Psoas muscle (tissue), 8 donors: ENCODE measurements around the gene SUCLG1. TPM values are rescaled to one million over a fixed set of nuclear protein-coding genes. Genes with fewer than 3 reads are reported as not detected.

ENCODE experiments used
- ATAC-seq, 4 donors: fragments of 200-7000 bp; cut with Tn5 transposase; one replicate each; pipeline ENCODE4 v1.9.1; 2020; ENCODE audit warnings: moderate library complexity in 3 of 4, mild to moderate bottlenecking in 2 of 4
- DNase-seq, 2 donors: peaks; one replicate each; pipeline ENCODE4 v3.0.0-alpha.2; 2020
- H3K27ac ChIP-seq: fragments of 200-600 bp; one replicate; pipeline ENCODE4 v1.8.0; 2022
- H3K27me3 ChIP-seq, 3 donors: fragments of 200-600 bp in 1 of 3; one replicate each; pipeline versions ENCODE4 v1.6.1 to v1.8.0; 2013 to 2022; ENCODE audit warnings: low read length in 2 of 3, mild to moderate bottlenecking in 2 of 3, moderate library complexity in 1 of 3; ENCODE audit not compliant: insufficient read depth in 3 of 3
- H3K36me3 ChIP-seq, 2 donors: fragments of 200-600 bp in 1 of 2; one replicate each; pipeline versions ENCODE4 v1.6.1 to v1.8.0; 2013 to 2022; ENCODE audit warnings: low read depth in 1 of 2, mild to moderate bottlenecking in 1 of 2, moderate library complexity in 1 of 2; ENCODE audit not compliant: insufficient read depth in 1 of 2
- H3K4me1 ChIP-seq: fragments of 200-600 bp; one replicate; pipeline ENCODE4 v1.8.0; 2022
- H3K4me3 ChIP-seq: fragments of 200-600 bp; one replicate; pipeline ENCODE4 v1.8.0; 2022; ENCODE audit warnings: mild to moderate bottlenecking
- H3K9me3 ChIP-seq: fragments of 200-600 bp; one replicate; pipeline ENCODE4 v1.8.0; 2022
- CTCF ChIP-seq: fragments of 200-600 bp; IDR thresholded peaks from one replicate; pipeline ENCODE4 v1.8.0; 2022; ENCODE audit warnings: antibody characterized with exemption
- WGBS, 3 donors: extraction: QIAGEN DNeasy Blood & Tissue Kit; methylation state at CpG; one replicate each; pipeline versions ENCODE4 v1.1.6 to v1.1.7; 2013; 5-methylcytosine and 5-hydroxymethylcytosine counted together
- intact Hi-C, 2 donors: fragments of 100-400 bp; cut with DNase I; formaldehyde crosslinking; loops; one replicate each; pipeline versions ENCODE4 v1.11.0 to v1.14.2; 2022
- polyA plus RNA-seq, 3 donors: library from polyadenylated mRNA; stranded (reverse); fragments of 200-250 nt; gene quantifications; one replicate each; pipeline ENCODE4 v1.2.3, GENCODE V29; 2013
- total RNA-seq, 4 donors: library from RNA; stranded (reverse); fragmentation: NEBNext Ultra II Directional in 2 of 4; extraction: Animal tissue kit (Norgen Biotek cat#: 25700) in 2 of 4; gene quantifications; one replicate each; pipeline versions ENCODE4 v1.2.1 to v1.2.4, GENCODE V29; 2021 to 2023
- donor health status: healthy with polysubstance abuse.
- donor health status: DM: no; HTN: no; CAD: no; lungs with moderate emphysema.
- donor health status: Bipolar disorder and iron deficiency.
- donor health status: healthy.
- donor health status: DM: yes; HTN: yes; CAD: no.
- donor health status: DM: no; HTN: no; CAD: no.
- donor health status: DM: no; HTN: no; CAD: no.
- donor health status: DM: yes; HTN: yes; CAD: no.

SUCLG1 gene
- total and polyA plus RNA-seq, 7 donors: 112 to 184 (median 164) TPM

GRCh38 chr2:84383271-84383670, 75.8 kb downstream of the SUCLG1 start:
- no peak overlapping the region for H3K4me3 ChIP-seq
- H3K36me3 ChIP-seq: no peaks in the 10 kb centered on the region
- TF ChIP-seq CTCF: no peak
- 61 to 66% (median 66%) methylated on average over 2 of the region's 2 CpGs for WGBS, 3 donors
- ATAC-seq (no peak), DNase-seq (no peak)
- H3K27me3 ChIP-seq: no peaks in the 10 kb centered on the region
- H3K27ac ChIP-seq: no peak overlapping the region
- H3K9me3 ChIP-seq: no peaks in the 10 kb centered on the region
- H3K4me1 ChIP-seq: no peaks in the 10 kb centered on the region
- intact Hi-C loops: no loop called here

DNA sequence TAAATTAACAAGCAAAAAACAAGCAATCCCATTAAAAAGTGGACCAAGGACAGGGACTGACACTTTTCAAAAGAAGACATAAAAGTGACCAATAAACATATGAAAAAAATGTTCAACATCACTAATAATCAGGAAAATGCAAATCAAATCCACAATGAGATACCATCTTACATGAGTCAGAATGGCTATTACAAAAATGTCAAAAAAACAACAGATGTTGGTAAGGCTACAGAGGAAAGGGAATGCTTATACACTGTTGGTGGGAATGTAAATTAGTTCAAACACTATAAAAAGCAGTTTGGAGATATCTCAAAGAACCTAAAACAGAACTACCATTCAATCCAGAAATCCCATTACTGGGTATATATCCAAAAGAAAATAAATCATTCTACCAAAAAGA, 78.2 kb downstream of the SUCLG1 start:
- no peak overlapping the region for H3K27ac ChIP-seq
- no peak overlapping the region for H3K4me3 ChIP-seq
- DNase-seq: no peak
- intact Hi-C loops: no loop called here
- H3K36me3 ChIP-seq: no peaks in the 10 kb centered on the region
- no peaks in the 10 kb centered on the region for H3K9me3 ChIP-seq
- ATAC-seq: no peak
- no peaks in the 10 kb centered on the region for H3K4me1 ChIP-seq
- TF ChIP-seq CTCF: no peak
- H3K27me3 ChIP-seq: no peaks in the 10 kb centered on the region

DNA sequence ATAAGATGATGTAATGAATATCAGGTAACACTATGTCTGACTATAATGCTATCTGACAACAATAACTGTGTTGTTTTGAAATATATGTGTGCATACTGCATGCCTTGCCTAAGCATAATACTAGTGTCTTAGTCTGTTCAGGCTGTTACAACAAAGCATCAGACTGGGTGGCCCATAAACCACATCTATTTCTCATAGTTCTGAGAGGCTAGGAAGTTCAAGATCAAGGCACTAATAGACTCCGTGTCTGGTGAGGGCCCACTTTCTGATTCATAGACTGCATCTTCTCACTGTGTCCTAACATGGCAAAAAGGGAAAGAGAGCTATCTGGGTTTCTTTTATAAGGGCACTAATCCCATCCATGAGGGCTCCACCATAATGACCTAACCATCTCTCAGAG, 80.1 kb downstream of the SUCLG1 start:
- 83 to 92% (median 91%) methylated on average over 1 of the region's 1 CpG for WGBS, 3 donors
- Histone ChIP-seq H3K27ac (no peak overlapping the region), H3K36me3 (no peaks in the 10 kb centered on the region), H3K4me3 (no peak overlapping the region), H3K4me1 (no peaks in the 10 kb centered on the region), H3K9me3 (no peaks in the 10 kb centered on the region), H3K27me3 (no peaks in the 10 kb centered on the region)
- no peak for TF ChIP-seq CTCF
- ATAC-seq: no peak
- intact Hi-C loops: no loop called here
- no peak for DNase-seq

- no peaks in the 10 kb centered on the region for H3K36me3 ChIP-seq
- DNase-seq: no peak
- no peak overlapping the region for H3K27ac ChIP-seq
- no peak overlapping the region for H3K4me3 ChIP-seq
- 87 to 88% (median 87%) methylated on average over 3 of the region's 3 CpGs for WGBS, 3 donors
- H3K9me3 ChIP-seq: no peaks in the 10 kb centered on the region
- H3K27me3 ChIP-seq: no peaks in the 10 kb centered on the region
- intact Hi-C loops: no loop called here
- no peak for ATAC-seq
- no peaks in the 10 kb centered on the region for H3K4me1 ChIP-seq
- no peak for TF ChIP-seq CTCF
These were observed 84.1 kb downstream of the SUCLG1 start for GRCh38 chr2:84375020-84375419.

GRCh38 chr2:84373866-84374265, 85.2 kb downstream of the SUCLG1 start:
- no peak overlapping the region for H3K27ac ChIP-seq
- no peak overlapping the region for H3K4me3 ChIP-seq
- DNase-seq (no peak), ATAC-seq (no peak)
- no peaks in the 10 kb centered on the region for H3K4me1 ChIP-seq
- intact Hi-C loops: no loop called here
- H3K36me3 ChIP-seq: no peaks in the 10 kb centered on the region
- H3K27me3 ChIP-seq: no peaks in the 10 kb centered on the region
- H3K9me3 ChIP-seq: no peaks in the 10 kb centered on the region
- 80 to 88% (median 81%) methylated on average over 5 of the region's 5 CpGs for WGBS, 3 donors
- no peak for TF ChIP-seq CTCF
